DMS53 treated with DMSO at 0.1 percent for 48 hours (cell line): ENCODE results near the gene SNX30.

ENCODE experiments used
- DNase-seq: peaks from one replicate; lab custom pipeline; 2025; ENCODE audit not compliant: unreplicated experiment; lab: John Stamatoyannopoulos, UW

The SNX30 gene

DNA sequence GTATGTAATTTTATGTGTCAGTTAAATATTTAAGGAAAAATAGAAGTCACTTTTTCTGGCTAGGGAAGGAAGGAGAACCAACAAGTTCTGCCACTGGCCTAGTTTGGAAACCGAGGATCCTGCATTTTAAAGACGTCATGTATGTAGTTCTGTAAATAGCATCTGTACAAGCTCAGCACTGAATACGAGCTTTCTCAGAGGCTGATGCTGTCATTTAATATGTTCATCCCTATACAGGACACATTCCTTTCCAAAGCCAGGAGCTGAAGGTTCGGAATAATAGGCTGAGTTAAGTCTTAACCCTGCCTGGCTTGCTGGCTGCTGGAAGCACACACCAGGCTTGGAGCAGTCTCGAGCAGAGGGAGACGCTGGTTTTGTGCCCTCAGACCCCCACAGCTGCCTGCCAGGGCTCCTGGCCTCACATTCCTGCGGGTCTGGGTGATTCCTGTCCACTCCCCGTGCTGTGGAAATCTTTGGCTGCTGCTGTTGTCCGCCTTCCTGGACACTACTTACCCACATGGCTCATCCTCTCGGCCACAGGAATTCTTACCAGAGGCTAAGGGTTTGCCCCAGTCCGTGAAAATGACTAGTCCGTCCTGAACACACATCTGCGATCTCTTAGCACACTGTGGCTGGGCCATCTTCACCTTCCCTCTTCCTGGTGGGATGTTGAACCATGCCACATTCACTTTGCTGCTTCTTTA lies 103.5 kb downstream of the SNX30 start:
- no peak for DNase-seq

DNA sequence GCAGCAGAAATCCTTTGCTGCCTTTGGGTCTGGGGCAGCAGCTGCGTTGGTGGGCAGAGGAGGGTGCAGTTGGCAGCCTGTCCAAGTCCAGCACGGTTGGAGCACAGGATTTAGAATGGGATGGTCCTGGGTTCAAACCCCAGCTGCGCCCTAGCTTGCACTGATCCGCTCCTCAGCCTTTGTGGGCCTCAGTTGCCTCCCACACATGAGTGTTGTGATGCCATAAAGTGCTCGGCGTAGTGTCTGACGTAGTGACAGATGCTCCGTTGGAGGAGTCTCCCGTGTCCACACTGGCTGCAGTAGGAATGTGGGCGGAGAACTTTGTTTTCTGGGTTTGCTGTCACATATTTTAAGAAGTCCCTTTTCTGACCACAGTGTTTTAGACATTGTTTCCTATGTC lies 104.1 kb downstream of the SNX30 start:
- no peak for DNase-seq

DNA sequence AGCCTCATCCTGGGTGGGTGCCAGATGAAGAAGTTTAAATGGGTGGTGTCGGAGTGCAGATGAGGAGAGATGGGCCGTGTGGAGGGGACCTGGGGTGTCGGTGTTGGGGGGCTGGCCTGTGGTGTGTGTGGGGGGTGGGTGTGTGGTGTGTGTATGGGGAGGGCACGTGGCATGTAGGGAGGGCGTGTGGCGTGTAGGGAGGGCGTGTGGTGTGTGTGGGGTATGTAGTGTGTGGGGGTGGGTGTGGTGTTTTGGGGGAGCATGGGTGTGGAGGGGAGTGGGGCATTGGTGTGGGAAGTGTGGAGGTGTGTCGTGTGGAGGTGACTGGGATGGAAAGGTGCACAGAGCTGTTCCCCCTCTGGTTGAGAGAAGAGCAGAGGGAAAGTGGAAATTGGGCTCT lies 105.6 kb downstream of the SNX30 start:
- DNase-seq: no peak

DNA sequence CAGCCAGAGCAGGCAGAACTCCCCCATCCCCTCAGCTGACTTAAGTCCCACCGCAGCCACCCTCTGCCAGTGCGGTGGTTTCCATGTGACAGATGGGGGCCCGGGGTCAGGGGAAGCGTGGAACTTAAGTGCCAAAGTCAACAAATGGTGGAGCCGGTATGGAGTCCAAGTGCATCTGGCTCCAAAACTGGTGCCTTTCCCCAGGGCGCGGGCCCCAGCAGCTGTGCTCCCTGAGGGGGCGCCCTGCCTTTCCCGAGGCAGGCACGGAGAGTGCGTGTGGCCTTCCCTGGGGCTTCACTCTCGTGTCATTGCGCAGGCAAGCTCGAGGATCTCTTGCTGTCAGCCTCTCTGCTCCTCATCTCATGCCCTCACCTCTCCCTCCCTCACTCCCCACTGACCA lies 106.3 kb downstream of the SNX30 start:
- no peak for DNase-seq

DNA sequence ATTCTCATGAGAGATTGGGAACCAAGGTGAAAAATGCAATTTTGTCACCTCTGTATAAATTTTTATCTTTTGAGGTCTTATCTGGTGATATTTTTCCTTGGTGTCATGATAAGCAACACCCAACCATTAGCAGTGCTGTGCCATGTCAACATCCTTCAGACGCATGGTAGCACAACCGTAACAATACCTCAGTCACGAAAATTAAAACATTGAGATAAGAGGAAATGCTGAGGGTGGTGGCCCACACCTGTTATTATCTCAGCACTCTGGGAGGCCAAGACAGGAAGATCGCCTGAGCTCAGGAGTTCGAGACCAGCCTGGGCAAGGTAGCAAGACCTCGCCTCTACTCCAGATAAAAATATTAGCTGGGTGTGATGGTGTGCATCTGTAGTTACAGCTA lies 107.4 kb downstream of the SNX30 start:
- DNase-seq: no peak

DNA sequence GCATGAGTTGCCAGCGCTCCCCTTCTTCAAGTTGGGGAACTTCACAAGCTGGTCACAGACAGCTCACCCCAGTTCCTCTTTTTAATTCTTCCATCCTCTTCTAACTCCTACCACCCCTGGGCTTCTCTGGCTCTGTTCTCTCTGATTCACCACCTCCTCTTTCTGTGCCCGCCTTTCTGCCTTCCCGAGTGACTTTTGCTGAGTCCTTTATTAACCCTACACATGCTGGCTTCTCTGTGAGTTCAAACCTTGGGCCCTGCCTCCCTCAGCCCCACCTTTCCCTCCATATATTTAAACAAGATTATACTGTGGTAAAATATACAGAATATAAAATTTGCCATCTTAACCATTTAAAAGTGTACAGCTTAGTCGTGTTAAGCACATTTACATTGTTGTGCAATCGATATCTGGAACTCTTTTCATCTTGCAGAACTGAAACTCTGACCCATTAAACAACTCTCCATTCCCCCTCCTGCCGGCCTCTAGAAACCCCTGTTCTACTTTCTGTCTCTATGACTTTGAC lies 108.1 kb downstream of the SNX30 start:
- DNase-seq: no peak

DNA sequence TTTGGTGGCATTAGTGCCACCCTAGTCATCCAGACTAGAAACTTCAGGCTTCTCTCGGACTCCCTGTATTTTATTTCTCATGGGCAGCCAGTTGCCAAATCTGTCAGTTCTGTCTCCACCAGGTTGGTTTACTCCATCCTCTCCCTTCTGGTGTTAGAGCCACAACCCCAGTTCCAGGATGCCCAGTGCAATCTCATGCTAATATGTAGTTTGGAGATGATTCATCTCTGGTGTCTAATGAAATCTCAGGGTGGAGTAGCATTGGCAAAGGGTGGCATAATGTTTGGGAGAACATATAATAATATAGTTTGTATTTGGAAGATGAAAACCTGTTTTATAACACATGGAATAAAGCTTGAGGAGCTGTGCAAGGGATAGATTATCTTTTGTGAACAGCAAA lies 109.9 kb downstream of the SNX30 start:
- DNase-seq: no peak

DNA sequence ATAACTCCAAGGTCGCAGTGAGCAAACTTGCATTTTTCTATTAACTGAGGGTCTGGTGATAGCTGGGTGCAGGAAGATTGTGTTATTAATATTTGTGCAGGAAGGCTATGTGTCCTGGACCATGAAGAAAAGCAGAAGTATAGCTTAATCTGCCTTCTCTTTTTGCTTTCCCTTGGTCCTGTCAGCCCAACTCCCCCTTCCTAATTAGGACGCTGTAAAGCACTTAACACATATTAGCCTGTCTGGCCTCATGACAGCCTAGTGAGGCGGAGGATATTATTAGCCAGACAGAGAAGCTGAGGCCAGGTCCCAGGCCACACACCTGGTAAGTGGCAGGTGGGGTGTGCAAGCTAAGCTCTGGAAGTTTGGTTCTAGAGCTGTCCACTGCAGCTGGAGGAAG lies 110.6 kb downstream of the SNX30 start:
- DNase-seq: no peak

DNA sequence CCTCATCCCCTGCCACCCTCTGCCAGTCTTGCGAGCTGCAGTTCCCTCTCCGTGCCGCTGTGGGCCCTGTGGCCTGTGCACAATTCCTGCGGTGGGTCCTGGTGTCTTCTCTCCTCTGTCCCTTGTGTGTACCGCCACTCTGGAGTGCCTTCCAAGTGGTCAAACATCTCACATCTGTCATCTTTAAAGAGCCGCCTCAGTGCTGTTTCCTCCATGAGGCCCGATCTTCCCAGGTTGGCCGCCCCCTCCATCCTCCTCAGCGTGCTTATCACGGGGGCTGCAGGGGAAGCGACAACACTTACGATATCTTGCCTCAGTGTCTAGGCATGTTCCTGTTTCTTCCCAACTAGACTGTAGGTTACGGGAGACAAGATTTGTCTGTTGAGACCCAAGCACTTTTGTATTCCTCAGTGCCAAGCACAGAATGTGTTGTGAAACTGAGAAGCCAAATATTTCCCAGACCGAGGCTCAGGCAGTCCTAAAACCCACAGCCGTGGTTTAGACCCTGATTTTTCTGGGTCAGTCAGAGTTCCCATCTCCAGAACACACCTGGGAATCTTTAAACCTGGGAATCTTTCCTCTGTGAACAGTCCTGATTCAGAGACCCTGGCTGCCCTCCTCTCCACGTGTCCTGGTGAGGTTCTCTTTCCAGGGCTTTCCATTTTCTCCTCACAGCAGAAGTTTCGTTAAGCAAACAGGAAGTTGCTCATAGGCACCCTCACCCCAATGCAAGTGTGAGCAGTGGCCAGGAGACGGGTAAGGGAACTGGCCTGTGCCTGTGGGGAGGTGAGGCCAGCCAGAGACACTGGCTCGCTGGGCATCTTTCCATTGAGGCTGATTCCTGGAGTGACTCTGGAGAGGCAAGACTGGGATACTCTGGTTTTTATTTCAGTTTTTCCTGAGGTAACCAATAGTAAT lies 111.3 kb downstream of the SNX30 start:
- no peak for DNase-seq

DNA sequence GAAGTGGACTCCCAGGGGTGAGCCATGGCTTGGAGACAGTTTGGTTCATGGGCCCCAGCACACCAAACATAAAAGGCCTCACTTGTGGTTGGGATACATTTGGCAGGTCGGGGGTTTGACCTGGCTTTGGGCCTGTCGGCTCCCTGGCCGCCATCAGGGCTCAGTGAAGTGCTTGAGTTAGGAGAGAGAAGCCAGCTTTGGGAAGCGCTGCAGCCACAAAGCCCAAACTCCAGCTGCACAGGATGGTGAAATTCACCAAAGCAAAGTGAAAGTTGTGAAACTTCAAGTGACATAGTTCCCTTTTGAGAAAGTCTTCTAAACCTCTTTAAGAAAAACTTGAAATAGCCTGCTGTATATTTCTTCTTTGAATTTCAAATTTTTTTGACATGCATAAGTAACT lies 112.7 kb downstream of the SNX30 start:
- DNase-seq: no peak

DNA sequence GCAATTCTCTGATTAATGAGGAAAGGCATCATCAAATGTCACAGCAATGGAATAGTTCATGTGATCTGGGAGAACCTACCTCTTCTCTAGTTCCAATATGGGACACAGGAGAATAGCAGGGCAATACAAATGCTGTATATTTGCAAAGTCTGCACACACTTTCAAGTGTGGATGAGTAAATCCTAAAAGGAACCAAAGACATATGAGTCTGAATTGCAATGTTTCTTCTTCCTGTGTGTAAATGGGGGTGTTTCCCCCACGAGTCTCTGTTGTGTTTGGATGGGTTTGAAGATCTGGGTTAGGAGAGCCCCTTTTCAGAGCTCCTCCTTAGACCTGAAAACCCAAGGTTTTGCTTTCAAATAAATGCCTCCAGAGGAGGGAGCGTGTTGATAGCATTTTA lies 113.2 kb downstream of the SNX30 start:
- DNase-seq: no peak

DNA sequence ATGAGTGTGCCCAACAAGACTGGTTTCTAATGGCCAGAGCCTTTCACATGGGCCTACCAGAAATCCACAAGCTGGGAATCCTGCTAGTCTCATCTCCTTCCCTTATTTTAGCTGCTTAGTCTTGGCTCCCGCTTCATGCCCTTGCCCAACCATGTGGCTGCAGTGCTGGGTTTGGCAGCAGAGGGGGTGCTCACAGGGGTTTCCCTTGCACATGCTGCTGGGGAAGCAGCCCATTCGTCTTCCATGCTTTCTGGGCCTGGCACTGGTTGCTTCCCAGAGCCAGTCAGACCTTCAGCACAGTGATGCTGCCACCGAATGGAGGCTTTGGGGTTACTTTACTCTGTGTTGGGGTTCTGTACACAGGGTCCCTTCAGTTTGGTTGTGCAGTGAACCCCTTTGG lies 113.8 kb downstream of the SNX30 start:
- no peak for DNase-seq

DNA sequence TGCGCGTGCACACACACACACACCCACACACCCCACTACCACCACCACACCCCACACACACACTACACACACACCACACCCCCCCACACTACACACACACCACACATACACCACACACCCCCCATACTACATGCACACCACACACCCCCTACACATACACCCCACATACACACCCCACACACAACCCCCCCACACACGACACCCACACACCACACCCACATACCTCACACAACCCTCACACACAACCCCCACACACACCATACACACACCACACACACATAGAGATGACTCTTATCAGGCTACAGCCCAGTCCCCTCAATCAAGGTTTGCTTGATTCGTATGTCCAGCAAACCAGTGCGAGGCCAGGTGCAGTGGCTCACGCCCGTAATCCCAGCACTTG lies 114.4 kb downstream of the SNX30 start:
- no peak for DNase-seq

DNA sequence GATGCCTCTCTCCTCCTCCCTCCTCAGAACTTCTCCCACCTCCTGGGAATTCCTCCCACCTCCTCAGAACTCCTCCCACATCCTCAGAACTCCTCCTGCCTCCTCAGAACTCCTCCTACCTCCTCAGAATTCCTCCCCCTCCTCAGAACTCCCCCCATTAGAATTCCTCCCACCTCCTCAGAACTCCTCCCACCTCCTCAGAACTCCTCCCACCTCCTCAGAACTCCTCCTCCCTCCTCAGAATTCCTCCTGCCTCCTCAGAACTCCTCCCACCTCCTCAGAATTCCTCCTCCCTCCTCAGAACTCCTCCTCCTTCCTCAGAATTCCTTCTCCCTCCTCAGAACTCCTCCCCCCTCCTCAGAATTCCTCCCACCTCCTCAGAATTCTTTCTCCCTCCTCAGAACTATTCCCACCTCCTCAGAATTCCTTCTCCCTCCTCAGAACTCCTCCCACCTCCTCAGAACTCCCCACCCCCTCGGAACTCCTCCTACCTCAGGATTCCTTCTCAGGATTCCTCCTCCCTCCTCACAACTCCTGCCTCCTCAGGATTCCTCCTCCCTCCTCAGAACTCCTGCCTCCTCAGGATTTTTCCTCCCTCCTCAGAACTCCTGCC lies 116.2 kb downstream of the SNX30 start:
- DNase-seq: no peak

DNA sequence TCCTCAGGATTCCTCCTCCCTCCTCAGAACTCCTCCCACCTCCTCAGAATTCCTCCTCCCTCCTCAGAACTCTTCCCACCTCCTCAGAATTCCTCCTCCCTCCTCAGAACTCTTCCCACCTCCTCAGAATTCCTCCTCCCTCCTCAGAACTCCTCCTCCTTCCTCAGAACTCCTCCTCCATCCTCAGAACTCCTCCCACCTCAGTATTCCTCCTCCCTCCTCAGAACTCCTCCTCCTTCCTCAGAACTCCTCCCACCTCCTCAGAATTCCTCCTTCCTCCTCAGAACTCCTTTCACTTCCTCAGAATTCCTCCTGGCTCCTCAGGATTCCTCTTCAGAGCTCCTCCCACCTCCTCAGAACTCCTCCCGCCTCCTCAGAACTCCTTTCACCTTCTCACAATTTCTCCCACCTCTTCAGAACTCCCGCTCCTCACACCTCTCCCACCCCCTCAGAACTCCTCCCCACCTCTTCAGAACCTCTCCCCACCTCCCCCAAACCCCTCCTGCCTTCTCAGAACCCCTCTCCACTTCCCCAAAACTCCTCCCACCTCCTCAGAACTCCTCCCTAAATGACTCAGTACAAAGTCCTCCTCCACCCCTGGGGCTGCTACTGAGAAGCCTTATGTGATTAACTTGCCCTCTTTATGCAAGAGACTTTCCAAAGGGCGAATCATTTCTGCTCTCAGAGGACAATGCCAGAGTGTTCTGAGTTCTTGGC lies 116.9 kb downstream of the SNX30 start:
- no peak for DNase-seq

DNA sequence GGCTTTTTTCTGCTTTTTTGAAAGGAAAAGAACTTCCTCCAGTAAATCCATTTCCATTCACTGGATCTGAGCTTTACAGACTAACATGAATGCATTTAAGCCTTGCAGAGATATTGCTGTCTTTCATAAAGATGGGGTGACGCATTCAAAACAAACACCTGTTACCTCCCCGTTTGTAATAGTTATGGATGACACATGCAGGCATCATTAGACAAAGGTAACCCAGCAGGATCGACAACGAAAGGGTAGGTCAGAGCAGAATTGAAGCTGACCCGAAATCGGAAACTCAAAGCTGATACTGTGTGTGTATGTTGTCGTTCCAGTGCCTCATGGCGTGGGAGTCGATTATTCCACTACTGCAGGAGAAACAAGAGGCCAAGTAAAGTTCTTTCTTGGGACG lies 117.9 kb downstream of the SNX30 start:
- DNase-seq: no peak

DNA sequence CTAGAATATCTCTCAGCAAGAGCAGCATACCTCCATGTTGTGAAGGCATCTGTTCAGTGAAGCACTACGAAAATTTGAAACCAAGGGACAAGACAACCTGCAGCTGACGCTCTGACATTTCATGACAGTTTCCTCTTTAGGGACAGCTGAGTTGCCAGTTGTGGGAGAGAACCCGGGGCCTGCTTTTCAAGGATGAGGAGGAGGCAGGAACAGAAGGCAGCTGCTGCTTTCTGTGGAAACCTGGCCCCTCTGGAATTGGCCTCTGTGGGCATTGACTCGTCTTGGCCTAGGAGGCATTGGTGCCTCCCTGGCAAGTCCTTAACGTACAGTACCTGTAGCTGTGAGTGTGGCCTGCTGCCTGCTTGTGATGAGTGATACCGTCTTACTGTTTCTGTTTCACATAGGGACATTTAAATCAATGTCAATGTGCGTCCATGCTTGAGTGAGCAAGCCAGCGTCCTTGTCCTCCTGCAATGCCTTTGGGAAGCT lies 118.5 kb downstream of the SNX30 start:
- DNase-seq: no peak

DNA sequence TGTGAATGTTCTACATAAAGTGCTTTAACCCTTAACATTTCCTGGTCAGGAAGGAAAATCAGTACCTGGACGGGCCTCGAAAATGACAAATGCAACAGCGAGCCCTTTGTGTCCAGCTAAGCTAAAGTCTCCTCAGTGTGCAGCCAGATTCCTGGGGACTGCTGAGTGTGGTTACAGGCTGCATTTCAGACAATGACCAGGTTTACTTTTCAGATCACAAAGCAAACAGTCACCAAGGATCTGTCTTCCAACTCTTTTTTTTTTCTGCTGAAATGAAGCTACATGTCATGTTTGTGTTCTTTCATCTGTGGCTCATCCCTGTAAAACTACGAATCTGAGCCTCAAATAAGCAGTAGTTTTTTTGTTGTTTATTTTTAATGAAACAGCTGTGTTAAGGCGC lies 119.4 kb downstream of the SNX30 start:
- DNase-seq: no peak

DNA sequence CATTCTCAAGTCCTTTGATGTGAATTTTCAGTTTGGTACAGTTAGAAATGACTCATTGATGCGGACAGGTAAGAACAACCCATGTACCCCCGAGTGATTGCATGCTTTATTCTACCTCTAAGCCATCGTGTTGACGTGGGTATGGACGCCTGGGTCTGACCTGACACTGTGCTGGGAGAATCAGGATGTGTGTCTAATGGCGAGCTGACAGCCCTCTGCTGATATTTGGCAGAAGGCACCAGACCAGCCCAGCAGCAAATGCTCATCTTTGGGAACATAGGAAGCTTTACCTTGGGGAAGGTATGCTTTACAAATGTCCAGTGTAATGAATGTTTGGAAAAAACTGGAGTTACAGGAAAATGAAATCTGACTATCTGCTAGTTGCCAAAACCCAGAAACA lies 120.0 kb downstream of the SNX30 start:
- DNase-seq: no peak

DNA sequence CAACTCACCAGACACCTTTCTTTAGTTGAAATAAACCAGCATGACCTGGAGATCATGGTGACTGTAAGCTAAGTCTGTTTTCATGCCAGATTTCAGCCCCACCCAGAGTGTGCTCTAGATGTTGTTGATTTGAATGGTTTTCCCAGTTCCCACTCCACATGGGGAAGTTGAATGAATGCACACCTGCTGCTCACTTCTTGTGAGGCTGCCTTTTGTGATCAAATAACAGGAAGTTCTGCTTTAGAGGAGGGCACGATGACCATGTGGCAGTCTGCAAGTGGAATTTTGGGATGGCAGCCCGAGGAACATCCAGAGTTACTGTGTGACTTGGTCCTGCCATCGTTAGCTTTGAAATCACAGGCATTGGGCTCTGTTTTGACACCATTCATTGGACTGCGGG lies 121.5 kb downstream of the SNX30 start:
- DNase-seq: no peak

DNA sequence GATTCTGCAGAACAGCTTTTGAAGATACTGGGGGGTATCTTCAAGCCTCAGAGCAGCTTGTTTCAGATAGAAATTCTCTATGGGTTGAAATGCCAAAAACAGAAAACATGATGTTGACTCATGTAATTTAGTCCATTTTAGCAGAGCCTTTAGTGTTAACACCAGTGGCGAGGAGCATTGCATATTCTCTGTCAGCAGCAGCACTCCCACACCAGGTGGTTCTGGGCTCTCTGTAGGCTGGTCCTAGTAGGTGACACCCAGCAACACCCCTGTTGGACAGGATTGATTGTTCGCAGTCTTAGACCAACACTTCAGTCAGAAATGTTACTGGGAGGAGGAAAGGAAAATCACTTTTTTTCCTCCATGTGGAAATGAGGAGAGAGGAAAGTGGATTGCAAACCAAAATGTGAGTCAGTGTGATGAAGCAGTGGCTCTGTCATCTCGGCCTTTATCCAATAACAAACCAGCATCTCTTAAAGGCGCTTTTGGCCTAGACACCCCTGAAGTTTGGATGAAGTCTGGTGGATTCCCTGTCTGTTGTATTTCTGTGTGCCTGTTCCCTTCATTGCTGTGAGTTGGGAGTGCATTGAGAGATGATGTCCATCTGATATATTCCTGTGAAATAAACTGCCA lies 123.3 kb downstream of the SNX30 start:
- DNase-seq: no peak
